GM21528 (cell line): ENCODE data around the gene ATP2B2.

Experiments used
- ATAC-seq: cut with Tn5 transposase; IDR thresholded peaks from one replicate; pipeline ENCODE4 v1.9.1; 2021; ENCODE audit warnings: mild to moderate bottlenecking, moderate library complexity; ENCODE audit not compliant: unreplicated experiment, low FRiP score

ATP2B2 gene

GRCh38 chr3:10531031-10531430 is 25.6 kb upstream of the ATP2B2 start:
- ATAC-seq, result no peak

GRCh38 chr3:10530241-10530640 is 24.9 kb upstream of the ATP2B2 start:
- no peak for ATAC-seq

DNA sequence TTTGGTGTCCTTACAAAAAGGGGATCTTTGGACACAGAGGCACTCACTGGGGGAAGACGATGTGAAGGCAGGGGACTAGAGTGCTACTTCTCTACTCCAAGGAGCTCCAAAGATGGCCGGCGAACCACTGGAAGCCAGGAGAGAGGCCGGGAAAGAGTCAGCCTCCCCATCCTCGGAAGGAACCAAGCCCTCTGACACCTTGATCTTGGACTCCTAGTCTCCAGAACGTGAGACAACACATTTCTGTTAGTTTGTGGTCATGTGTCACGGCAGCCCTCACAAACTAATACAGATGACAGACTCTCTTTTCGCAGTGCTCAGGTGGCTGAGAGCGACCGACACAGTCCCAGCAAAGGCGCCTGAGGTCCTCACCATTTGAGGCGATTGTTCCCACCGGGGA is 24.4 kb upstream of the ATP2B2 start:
- ATAC-seq, result no peak

- ATAC-seq, result no peak
Measured at GRCh38 chr3:10528046-10528445, 22.7 kb upstream of the ATP2B2 start.

- ATAC-seq, result no peak
Measured at GRCh38 chr3:10527295-10528001, 22.1 kb upstream of the ATP2B2 start.

DNA sequence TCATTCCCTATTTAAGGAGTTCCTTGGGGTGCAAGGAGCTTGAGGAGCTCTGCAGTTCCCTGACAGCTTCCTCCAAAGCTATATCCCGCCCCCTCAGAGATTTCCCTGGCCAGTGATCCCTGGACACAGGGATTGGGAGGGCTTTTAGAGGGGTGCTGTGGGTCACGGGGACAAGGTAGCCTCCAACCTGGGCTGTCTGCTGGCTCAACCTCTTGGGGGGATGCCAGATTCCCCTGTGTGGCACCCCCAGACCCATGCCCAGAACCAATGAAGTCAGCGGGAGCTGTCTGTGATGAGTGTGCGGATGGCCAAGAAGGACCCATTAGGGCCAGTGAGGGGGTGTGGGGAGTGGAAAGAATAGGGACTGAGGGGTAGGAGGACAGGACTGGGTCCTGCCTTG is 21.0 kb upstream of the ATP2B2 start:
- no peak for ATAC-seq

GRCh38 chr3:10524799-10525301 is 19.5 kb upstream of the ATP2B2 start:
- ATAC-seq, result no peak

GRCh38 chr3:10524270-10524669 is 18.9 kb upstream of the ATP2B2 start:
- ATAC-seq, result no peak

DNA sequence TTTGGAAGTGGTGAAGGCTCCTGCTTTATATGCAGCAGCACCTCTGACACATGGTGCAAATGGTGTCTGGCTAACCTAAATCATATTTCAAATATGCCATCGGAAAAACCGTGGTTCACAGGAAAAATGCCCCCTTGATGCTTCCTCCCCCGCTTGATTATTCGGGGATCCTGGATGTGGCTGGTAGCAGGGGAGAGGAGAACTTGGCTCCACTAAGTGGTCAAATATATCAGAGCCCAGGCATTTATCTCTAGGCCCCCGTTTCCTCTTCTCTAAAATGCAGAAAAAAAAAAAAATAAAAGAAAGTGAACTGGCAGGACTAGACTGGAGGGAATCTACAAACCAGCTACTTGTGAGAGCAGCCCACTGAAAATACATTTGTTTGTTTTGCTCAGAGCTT is 18.2 kb upstream of the ATP2B2 start:
- no peak for ATAC-seq

GRCh38 chr3:10522646-10523303 is 17.4 kb upstream of the ATP2B2 start:
- ATAC-seq, result no peak

- no peak for ATAC-seq
Measured at GRCh38 chr3:10521772-10522441, 16.5 kb upstream of the ATP2B2 start.

DNA sequence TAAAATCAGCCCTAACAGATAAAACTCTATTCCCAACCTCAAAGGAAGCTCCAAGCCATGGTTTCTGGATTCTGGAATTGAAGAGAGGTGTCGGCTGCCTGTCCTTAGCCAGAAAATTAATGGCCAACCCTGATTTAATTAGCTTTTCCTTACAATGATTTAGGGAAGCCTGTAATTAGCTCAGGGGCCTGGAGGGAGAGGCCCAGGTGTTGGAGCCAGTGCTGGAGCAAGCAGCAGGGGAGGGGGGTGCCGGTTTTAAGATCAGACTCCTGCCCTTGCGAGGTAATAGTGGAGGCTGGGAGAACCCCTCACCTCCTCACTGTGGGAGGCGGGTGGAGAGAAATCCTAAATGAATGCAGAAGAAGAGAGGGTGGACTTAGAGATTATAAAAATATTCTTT is 14.7 kb upstream of the ATP2B2 start:
- ATAC-seq, result no peak

GRCh38 chr3:10519236-10519635 is 13.8 kb upstream of the ATP2B2 start:
- no peak for ATAC-seq

GRCh38 chr3:10518506-10519150 is 13.2 kb upstream of the ATP2B2 start:
- ATAC-seq, result no peak

- no peak for ATAC-seq
Measured at GRCh38 chr3:10517627-10518026, 12.2 kb upstream of the ATP2B2 start.

GRCh38 chr3:10516544-10517452 is 11.4 kb upstream of the ATP2B2 start:
- ATAC-seq, result no peak

DNA sequence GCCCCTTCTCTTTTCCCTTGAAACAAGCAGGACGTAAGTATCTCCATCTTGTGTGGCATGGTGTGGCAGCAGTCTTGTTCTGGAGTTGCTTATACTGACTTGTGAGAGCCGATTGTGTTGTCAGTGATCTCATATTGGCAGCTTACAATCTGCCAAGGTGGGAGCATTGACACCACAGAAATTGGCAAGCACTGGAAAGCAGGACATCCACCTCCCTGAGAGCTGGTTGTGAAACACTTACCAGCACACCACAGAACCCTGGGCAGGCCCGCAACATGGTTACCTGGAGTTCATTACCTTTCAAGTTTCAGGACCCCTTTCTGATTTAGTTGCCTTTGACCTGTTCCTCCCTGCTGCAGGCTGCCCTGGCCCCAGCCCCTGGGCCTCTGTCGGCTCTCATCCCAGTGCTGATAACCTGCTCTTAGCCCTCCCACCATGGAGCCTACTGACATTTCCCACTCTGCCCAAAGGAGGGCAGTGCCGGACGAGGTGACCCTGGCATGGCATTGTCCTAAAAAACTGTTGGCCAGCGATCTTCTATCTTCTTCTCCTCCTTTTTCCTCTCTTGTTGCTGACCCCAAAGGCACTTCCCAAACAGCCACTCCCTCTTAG is 10.6 kb upstream of the ATP2B2 start:
- ATAC-seq, result no peak

DNA sequence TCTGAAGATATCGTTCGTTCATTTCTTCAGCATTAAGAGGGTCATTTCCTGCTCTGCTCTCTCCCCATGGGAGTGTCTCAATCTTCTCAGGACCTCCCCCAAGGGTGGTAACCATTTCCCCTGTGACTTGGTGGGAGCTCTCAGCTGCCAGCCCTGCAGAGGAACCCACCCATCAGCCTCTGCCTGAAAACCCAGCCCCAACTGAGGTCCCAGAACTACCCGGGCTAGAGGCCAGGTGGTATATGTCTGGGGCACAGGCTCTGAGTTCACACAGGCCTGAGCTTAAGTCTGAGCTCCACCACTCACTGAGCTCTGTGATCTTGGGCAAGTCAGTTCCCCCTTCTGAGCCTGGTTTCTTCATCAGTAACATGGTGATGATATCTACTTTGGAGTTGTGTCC is 10.0 kb upstream of the ATP2B2 start:
- no peak for ATAC-seq

- no peak for ATAC-seq
Measured at GRCh38 chr3:10514407-10515069, 9.2 kb upstream of the ATP2B2 start.
